Bone marrow (tissue), 2 donors: ENCODE results near the gene RPP38.

Experiments used
- DNase-seq, 2 donors: peaks; one replicate each; lab custom pipeline; 2025; lab: John Stamatoyannopoulos, UW

Gene RPP38

DNA sequence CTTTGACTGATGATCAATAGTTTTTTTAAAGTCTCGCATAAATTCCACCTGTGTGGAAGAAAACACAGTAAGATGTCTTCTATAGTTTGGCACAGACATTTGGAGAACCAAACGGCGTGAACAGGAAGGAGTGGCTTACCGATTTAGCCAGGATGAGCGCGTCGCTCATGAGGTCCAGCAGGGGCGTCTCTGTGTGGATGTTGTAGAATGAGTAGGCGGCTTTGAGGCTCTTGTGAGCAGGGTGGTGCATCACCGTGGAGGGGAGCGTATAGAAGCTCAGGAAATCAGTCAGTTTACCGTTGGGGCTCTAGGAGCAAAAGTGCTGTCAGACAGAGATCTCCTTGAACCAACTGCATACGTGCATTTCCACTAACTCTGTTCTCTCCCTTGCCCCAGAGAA is 15.5 kb downstream of the RPP38 start:
- no peak for DNase-seq

DNA sequence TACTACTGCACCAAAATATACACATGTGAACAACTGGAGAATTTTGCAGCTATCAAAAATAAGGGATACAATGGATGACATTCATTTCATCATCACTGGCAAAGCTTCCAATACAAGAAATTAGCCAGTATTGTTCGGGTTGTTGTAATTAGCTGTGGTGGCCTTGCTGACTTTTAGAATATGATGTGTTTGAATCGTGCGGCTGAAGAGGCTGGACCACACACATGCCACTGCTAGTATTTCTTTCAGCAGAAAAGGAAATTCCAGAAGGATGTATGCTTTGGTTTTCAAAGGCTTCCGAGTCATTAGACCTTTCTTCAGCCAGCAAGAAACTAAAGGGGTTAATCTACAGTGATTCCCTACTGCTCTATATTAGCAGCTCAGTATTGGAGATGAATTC is 16.6 kb downstream of the RPP38 start:
- no peak for DNase-seq

DNA sequence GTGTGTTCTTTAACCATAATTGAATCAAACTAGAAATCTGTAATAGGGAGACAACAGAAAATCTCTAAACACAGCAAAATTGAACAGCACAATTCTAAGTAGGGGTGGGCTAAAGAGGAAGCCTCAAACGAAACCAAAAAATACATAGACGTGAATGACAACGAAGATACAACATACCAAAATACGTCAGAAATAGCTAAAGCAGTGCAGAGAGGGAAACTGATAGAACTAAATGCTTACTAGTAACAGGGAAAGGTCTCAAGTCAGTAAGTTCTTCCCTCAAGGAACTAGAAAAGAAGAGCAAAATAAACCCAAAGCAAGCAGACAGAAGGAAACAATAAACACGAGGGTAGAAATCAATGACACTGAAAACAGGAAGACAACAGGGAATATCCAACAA is 19.1 kb downstream of the RPP38 start:
- no peak for DNase-seq

DNA sequence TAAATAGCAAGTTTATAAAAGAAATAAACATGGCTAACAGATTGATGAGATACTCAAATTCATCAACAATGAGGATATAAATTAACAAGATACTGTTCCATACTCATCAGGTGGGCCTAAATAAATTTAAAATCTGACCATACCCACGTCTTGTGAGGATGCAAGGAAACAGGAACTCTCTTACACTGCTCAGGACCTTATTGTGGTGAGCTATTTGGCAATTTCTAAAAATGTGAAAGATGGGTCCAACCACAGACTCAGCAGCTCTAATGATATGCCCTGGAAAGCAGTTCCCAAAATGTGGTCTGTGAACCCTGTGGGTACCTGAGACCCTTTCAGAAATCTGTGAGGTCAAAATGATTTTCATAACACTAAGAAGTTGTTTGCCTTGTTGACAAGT is 21.5 kb downstream of the RPP38 start:
- no peak for DNase-seq

DNA sequence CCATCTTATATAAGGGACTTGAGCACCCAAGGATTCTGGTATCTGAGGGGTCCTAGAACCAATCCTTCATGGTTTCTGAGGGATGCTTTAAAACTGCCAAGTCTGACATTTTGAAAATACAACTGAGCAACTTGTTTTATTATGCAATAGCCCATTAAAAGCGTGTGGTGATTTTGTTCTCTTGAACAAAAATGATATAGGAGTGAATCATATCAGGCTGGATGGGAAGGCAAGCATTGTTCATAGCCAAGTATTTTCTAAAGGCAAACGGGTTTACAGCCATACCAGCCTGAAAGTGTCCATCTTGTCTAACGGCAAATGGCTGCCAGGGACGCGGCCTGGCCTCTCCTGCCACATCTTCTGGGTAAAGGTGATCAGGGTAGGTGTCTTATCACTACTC is 23.4 kb downstream of the RPP38 start:
- no peak for DNase-seq

DNA sequence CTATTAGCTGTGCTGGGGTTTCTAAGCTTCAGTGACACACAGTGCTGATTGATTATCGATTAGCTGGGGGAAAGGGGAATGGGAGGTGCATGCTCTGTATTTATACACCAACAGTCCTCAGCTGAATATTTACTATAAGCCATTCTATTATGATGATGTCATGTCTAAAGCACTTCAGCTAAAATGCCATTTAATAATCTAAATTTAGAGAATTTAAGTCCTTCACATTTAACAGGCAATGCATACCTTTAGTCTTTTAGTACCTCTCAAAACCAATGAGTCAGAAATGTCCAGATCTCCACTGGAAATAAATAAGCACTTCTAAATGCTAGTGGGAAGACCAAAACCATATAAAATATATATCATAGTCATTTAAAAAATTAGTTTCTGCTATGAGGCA is 24.6 kb downstream of the RPP38 start:
- DNase-seq = no peak

DNA sequence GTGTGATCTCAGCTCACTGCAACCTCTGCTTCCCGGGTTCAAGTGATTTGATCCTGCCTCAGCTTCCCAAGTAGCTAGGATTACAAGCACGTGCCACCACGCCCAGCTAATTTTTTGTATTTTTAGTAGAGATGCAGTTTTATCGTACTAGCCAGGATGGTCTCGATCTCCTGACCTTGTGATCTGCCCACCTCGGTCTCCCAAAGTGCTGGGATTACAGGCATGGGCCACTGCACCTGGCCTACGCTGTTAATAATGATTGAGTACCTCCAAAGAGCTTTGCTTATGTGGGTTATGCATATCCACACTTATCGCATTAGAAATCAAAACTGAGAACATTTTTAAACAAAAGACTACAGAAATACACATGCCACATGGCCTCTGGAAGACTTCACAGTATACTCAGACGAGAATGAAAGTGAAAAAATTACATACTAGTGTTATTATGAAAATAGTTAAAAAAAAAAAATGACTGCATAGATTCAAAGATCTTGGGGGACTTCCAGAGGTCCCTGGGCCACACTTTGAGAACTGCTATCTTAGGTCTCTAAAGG is 25.4 kb downstream of the RPP38 start:
- no peak for DNase-seq

DNA sequence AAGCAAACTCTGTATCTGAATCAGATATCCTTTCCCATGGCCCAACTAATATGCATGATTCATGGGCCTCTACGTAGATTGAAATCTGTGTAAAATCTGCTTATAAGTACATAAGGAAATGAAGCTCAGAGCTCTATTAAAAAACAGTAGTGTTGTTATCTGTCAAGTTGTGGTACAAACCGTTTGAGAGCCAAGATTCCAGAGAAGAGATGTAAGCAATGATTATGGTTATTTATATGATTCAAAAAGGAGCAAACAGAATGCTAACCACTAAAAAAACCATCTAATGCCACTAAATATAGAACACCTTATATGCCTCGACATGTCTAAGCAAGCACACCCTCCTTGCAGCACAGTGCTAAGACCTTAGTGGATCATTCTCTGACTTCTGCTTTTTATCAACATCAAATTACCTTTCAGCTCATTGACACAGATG is 26.6 kb downstream of the RPP38 start:
- DNase-seq = no peak

DNA sequence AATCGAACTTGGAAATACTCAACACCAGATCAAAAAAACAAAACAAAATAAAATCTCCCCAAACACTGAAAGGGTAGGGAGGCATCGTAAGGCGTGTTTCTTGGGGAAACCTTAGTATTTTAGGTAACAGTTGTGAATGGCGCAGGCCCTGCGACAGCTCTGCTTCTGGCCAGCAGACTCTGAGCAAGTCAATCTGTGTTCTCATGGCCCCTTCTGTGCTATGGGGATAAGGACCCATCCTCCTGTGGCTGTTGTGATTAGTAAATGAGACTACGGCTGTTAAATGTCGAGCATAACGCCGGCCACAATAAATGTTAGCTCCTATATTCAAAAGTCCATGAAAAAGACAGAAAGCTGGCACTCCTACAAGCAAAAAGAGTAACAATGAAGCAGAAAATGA is 27.0 kb downstream of the RPP38 start:
- no peak for DNase-seq

DNA sequence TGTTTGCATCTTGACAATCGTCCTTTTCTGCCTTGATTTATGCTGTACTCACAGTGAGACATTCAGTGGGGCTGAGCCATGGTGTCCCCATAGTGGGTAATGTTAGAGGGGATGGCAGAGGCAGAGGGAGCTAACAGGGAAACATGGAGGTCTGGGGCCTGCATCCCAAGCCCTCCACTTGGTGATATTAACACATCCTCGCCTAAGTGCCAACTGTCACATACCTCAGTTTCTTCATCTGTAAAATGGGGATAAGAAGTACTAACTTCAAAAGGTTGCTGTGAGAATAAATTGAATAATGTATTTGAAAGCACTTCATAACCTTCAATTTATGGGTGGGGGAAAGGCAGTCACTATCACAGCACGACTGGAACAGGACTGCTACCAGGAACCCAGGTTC is 27.8 kb downstream of the RPP38 start:
- DNase-seq = no peak

DNA sequence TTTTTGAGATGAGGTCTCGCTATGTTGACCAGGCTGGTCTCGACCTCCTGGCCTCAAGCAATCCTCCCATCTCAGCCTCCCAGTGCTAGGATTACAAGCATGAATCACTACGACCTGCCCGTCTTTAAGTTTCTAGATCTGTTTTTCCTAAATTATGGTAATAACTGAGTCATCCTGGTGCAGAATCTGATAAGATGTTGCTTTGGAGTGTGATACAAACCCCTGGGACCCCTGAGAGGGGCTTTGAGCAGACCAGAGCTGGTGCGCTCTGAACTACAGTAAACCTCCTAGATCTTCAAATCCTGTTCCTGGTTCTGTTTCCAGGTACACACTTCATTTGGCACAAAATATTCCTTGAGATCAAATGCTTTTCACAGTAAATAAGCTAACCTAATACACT is 34.2 kb downstream of the RPP38 start:
- no peak for DNase-seq

DNA sequence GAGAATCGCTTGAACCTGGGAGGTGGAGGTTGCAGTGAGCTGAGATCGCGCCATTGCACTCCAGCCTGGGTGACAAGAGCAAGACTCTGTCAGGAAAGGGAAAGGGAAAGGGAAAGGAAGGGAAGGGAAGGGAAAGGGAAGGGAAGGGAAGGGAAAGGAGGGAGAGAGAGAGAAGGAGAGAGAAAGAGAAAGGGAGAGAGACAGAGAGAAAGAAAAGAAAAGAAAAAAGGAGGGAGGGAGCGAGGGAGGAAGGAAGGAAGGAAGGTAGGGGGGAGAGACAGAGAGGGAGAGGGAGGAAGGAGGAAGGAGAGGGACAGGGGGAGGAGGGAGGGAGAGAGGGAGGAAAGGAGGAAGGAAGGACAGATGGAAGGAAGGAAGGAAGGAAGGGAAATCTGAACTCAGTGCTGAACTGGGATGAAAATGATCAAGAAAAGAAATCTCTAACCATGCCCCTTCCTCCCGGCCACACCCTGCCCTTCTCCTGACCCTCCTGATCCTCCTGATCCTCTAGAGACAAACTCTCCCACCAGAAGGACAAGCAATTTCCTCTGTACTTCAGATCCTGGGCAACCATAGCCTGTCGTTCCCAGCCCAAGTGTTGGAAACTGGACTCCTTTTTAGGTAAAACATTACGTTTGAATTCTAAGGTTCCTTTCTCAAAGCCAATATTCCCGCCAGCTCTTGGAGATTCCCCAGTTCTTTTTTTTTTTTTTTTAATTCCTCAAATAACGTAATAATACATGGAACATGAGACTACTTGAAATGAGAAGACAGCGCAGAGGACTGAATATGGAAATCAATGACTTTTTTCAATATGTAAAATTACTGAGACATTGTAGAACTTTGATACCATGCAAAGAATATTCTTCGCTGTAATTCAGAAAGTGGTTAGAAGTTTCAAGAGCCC is 39.2 kb downstream of the RPP38 start:
- DNase-seq = no peak

DNA sequence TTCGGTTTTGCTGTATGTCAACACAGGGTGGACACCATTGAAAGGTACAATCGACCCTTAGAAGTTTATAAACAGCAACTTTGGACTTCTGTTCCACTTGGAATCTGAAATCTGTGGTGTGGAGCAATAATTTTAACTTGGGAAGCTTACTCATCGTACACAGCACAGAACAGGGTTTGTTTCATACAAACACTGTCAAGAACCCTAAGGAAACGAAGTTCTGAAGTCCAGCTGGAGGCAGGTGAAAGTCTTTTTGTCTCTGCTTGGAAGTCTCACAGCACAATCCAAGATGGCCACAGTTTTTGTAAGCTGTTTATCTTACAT is 39.8 kb downstream of the RPP38 start:
- no peak for DNase-seq

DNA sequence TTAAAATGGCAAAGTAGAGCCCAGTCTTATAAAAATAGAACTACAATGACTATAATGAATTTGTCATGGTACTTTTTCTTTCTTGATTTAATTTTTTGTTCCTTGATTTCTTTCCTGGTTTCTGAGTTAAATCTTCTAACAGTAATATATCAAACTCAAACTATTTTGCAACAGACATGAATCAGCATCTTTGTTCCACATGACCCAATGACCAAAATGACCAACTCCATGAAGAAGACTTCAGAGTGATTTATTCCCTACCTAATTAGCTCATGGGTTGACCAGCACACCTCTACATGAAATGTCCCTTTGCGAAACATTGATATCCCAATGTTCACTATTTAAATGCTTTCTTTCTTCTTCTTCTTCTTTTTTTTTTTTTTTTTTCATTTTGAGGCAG is 40.5 kb downstream of the RPP38 start:
- no peak for DNase-seq

DNA sequence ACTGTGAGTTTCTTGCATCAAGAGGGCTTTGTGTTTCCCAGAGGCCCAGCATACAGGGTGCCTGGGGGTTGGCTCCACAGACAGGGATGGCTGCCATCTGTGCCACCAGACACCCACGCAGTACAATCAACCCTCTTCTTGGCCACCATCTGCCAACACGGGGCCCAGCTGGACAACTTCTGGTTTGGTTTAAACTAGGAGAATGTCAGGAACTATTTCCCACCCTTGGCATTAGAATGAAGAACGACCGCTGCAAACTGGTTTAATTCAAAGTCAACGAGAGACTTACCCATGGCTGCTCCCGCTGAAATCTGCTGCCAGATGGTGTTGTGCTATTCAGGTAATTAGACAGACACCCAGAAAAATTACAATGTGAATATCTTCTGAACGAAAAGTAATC is 43.5 kb downstream of the RPP38 start:
- DNase-seq = no peak

DNA sequence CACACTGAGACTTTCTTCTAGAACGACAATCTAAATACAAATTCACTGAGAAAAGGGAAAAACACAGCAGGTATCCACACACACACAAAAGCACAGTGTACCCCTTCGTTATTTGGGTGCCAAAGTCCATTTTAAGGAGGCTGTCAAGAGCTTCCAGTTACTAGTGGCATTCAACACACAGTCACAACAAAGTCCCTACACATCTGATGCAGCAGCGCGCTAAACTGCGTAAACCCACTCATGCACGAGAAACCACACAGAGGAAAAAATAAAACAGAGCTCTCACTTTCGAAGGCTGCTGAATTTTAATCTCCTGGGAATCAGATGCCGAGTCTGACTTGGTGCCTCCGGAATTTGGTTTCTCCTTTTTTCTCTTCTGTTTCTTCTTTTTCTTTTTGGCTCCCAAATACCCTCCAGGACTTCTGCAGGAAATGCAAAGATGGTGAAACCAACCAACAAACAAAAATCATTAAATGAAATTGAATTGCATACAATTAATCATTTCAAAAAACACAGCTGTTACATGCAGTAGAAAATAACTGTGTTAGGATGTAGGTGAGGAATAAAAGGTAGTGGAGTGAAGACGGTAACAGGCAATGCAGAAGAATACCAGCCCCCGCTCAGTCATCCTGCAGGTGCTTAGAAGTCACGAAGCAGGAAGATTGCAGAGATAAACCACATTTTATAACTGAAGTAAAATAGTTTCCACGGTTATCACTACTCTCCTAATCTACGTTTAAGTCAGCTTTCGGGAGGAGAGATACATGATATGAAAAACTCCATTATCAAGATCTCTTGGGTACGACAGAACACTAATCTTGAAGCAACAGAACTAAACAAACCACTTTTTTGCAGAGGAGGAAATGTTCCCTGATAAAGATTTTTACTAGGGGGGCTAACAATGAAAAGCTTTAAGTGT is 44.2 kb downstream of the RPP38 start:
- no peak for DNase-seq

DNA sequence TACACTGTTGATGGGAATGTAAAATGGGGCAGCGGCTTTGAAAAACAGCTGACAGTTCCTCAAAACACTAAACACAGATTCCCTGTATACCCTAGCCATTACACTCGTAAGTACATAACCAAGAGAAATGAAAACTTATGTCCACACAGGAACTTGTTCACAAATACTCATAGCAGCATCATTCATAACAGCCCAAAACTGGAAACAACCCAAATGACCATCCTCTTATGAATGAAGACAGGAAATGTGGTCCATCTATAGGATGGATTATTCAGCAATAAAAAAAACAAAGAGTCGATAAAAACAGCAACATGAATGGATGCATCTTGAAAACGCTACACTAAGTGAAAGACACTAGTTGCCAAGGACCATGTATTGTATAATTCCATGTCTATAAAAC is 47.6 kb downstream of the RPP38 start:
- no peak for DNase-seq

DNA sequence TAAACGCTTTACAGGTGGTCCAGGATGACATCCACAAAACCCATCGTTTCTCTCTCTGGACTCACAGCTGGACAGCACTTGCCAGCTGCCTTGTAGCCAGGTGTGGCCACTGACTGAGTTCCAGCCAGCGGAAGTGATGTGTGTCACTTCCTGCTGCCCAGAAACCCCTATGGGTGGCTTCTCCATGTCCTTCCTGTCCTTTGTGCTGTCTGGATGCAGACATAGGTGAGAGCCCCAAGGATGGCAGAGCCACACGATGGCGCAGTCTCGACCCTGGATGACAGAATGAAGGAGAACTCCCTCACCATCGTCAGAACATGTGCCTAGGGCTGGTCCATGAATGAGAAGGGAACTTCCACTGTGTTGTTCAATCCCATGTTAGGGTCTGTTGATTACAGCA is 49.2 kb downstream of the RPP38 start:
- DNase-seq = no peak

DNA sequence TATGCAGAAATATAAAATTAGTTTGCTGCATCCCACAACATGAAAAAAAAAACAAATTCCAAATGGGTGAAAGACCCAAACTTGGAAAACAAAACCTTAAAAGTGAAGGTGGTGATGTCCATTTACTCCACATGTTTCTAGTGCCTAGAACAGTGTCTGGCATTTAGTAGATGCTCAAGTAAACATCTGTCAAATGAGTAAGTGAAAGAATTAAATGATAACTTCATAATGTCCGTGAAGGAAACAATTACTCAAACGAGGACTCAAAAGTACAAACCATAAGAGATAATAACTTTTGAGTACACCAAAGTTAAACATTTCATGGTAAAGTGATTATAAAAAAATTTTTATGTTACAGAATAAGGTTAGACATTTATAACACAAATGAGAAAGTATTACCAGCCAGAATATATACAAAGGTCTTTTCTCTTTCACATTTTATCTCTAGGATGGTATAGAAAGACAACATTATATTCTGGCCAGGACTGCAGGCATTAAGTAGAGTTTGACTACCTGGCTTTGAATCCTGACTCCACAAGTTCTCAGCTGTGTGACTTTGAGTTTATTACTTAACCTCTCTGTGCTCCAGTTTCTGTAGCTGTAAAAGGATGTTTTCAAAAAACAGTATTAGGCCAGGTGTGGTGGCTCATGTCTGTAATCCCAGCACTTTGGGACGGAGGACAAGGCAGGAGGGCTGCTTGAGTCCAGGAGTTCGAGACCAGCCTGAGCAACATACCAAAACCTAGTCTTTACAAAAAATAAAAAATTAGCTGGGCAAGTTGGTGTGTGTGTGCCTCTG is 50.6 kb downstream of the RPP38 start:
- DNase-seq = no peak

DNA sequence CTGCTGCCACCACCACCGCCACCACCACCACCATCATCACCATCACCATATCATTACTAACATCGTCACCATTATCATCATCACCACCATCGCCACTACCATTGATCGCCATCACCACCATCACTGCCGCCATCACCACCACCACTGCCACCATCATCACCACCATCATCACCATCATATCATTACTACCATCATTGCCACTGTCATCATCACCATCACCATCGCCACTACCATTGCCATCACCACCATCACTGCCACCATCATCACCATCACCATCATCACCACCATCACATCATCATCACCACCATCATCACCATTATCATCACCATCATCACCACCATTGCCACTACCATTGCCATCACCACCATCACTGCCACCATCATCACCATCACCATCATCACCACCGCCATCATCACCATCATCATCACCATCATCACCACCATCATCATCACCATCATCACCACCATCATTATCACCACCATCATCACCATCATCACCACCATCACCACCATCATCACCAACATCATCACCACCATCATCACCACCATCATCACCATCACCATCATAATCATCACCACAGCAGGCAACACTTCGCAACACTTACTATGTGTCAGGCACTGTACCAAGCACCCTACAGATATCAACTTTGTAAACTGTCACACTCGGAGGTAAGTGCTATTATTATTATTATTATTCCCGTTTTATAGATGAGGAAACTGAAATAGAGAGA is 52.1 kb downstream of the RPP38 start:
- no peak for DNase-seq

DNA sequence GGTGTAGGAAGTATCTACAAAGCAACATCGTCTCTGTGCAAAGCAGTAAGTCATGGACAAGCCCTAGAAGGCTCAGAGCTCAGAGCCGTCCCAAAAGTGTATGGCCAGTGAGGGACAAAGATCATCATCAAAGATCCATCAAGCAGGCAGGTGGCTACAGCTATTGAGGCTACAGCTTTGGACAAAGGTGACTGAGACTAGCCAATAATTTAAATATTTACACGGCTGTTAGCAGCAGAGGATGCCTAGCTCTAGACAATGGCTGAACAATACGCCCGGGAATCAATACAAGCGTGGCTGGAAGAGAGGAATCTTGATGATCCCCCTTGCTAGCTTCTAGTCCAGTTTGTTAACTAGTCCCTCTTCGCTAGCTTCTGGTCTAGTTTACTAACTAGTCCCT is 53.4 kb downstream of the RPP38 start:
- no peak for DNase-seq
